ENCODE results near the gene SPDYE3.
"Not testable (repeated sequence)": the region's sequence is repeated elsewhere in the genome, so short reads cannot be mapped to it uniquely, and the experiment has no call there.

DNA sequence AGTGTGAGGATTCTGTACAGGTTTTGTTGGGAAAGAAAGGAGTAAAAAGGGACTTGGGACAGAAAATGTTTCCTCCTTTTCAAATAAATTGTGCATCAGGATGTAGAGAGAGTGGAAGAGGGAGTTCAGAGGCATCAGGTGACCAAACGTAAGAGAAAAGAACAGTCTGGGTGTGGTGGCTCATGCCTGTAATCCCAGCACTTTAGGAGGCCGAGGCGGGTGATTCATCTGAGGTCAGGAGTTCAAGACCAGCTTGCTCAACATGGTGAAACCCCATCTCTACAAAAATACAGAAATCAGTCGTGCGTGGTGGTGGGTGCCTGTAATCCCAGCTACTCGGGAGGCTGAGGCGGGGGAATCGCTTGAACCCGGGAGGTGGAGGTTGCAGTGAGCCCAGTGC is 12.2 kb upstream of the SPDYE3 start:
- TF ChIP-seq, protein P1, sequence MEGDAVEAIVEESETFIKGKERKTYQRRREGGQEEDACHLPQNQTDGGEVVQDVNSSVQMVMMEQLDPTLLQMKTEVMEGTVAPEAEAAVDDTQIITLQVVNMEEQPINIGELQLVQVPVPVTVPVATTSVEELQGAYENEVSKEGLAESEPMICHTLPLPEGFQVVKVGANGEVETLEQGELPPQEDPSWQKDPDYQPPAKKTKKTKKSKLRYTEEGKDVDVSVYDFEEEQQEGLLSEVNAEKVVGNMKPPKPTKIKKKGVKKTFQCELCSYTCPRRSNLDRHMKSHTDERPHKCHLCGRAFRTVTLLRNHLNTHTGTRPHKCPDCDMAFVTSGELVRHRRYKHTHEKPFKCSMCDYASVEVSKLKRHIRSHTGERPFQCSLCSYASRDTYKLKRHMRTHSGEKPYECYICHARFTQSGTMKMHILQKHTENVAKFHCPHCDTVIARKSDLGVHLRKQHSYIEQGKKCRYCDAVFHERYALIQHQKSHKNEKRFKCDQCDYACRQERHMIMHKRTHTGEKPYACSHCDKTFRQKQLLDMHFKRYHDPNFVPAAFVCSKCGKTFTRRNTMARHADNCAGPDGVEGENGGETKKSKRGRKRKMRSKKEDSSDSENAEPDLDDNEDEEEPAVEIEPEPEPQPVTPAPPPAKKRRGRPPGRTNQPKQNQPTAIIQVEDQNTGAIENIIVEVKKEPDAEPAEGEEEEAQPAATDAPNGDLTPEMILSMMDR (IDR thresholded peaks at IDR 0.05): not testable (repeated sequence)
- TF ChIP-seq POLR2AphosphoS5 (IDR thresholded peaks at IDR 0.05): not testable (repeated sequence)
